ENCODE data around the gene EDC4. TPM values are rescaled to one million over a fixed set of nuclear protein-coding genes. Genes with fewer than 3 reads are reported as not detected.
A peak's percentile ranks its signal among the peaks of the same experiment; 100 is the strongest.

The EDC4 gene
- total and polyA plus RNA-seq, 9 of the 15 experiments (the other 6 are each of a cell fraction or from before 2014, with no cell fraction given) = 1.1 to 131 (median 74.0) TPM

DNA sequence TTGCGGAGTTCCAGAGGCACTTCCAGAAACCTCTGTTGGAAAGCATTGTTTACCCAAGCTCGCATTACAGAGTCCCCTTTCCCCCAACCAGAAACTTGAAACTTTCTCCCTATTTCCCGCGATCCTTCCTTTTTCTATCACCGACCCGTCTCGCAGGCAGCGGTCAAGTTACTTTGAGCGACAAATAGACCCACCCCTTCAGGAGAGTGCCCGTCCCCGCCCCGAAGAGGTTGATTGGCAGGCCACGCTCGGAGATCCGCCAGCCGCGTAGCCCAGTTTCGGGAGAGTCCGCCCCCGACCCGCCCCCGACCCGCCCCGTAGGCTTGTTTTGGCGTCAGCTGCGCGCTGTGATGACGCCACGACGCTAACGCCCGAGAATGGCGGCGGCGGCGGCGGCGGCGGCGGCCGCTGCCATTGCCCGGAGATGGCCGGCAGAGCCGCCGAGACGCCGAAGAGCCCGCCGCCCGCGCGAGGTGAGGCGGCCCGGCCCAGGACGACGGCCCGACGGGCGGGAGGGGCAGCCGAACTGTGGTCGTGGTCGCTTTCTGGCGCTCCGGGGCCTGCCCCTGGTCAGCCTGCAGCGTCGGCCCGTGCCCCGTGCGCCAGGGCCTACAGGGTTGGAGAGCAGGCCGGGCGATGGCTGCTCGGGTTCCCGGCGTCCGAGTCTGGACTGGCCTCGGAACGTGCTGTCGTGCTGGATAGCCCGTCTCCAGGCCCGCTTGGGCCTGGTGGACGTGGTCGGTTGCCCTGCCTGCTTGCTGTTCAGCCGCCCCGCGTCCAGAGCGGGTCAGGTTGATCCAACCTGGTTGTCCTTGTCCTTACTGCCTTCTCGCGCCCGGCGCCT is 20.3 kb downstream of the EDC4 start, which contains the start of gene PSKH1 (continued):
- TF ChIP-seq, protein P1, sequence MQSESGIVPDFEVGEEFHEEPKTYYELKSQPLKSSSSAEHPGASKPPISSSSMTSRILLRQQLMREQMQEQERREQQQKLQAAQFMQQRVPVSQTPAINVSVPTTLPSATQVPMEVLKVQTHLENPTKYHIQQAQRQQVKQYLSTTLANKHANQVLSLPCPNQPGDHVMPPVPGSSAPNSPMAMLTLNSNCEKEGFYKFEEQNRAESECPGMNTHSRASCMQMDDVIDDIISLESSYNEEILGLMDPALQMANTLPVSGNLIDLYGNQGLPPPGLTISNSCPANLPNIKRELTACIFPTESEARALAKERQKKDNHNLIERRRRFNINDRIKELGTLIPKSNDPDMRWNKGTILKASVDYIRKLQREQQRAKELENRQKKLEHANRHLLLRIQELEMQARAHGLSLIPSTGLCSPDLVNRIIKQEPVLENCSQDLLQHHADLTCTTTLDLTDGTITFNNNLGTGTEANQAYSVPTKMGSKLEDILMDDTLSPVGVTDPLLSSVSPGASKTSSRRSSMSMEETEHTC (IDR thresholded peaks at IDR 0.05) = no peak
- no peak for TF ChIP-seq ZKSCAN3 (CRISPR knock-in tag; IDR thresholded peaks at IDR 0.05)
- TF ChIP-seq HDAC8 (tag; IDR thresholded peaks at IDR 0.05) = no peak
- peak; percentile 28; the same call in 1 of the 2 replicates for TF ChIP-seq L3MBTL2 (IDR thresholded peaks at IDR 0.05)
- TF ChIP-seq GTF2F1 (IDR thresholded peaks at IDR 0.05; ENCODE audit: low read depth, low read length) = no peak
- no peak for TF ChIP-seq SMARCC2 (IDR thresholded peaks at IDR 0.05; ENCODE audit: low read depth)
- TF ChIP-seq, protein P2, sequence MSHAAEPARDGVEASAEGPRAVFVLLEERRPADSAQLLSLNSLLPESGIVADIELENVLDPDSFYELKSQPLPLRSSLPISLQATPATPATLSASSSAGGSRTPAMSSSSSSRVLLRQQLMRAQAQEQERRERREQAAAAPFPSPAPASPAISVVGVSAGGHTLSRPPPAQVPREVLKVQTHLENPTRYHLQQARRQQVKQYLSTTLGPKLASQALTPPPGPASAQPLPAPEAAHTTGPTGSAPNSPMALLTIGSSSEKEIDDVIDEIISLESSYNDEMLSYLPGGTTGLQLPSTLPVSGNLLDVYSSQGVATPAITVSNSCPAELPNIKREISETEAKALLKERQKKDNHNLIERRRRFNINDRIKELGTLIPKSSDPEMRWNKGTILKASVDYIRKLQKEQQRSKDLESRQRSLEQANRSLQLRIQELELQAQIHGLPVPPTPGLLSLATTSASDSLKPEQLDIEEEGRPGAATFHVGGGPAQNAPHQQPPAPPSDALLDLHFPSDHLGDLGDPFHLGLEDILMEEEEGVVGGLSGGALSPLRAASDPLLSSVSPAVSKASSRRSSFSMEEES (CRISPR knock-in tag; IDR thresholded peaks at IDR 0.05) = no peak
- TF ChIP-seq PML (IDR thresholded peaks at IDR 0.05; ENCODE audit: low read length) = no peak
- TF ChIP-seq, protein P3, sequence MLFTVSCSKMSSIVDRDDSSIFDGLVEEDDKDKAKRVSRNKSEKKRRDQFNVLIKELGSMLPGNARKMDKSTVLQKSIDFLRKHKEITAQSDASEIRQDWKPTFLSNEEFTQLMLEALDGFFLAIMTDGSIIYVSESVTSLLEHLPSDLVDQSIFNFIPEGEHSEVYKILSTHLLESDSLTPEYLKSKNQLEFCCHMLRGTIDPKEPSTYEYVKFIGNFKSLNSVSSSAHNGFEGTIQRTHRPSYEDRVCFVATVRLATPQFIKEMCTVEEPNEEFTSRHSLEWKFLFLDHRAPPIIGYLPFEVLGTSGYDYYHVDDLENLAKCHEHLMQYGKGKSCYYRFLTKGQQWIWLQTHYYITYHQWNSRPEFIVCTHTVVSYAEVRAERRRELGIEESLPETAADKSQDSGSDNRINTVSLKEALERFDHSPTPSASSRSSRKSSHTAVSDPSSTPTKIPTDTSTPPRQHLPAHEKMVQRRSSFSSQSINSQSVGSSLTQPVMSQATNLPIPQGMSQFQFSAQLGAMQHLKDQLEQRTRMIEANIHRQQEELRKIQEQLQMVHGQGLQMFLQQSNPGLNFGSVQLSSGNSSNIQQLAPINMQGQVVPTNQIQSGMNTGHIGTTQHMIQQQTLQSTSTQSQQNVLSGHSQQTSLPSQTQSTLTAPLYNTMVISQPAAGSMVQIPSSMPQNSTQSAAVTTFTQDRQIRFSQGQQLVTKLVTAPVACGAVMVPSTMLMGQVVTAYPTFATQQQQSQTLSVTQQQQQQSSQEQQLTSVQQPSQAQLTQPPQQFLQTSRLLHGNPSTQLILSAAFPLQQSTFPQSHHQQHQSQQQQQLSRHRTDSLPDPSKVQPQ (CRISPR knock-in tag; IDR thresholded peaks at IDR 0.05; ENCODE audit: borderline replicate concordance) = no peak
- TF ChIP-seq, protein P4, sequence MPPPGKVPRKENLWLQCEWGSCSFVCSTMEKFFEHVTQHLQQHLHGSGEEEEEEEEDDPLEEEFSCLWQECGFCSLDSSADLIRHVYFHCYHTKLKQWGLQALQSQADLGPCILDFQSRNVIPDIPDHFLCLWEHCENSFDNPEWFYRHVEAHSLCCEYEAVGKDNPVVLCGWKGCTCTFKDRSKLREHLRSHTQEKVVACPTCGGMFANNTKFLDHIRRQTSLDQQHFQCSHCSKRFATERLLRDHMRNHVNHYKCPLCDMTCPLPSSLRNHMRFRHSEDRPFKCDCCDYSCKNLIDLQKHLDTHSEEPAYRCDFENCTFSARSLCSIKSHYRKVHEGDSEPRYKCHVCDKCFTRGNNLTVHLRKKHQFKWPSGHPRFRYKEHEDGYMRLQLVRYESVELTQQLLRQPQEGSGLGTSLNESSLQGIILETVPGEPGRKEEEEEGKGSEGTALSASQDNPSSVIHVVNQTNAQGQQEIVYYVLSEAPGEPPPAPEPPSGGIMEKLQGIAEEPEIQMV (tag; conservative IDR thresholded peaks at IDR 0.05; ENCODE audit: low read depth) = no peak
- TF ChIP-seq, protein P5, sequence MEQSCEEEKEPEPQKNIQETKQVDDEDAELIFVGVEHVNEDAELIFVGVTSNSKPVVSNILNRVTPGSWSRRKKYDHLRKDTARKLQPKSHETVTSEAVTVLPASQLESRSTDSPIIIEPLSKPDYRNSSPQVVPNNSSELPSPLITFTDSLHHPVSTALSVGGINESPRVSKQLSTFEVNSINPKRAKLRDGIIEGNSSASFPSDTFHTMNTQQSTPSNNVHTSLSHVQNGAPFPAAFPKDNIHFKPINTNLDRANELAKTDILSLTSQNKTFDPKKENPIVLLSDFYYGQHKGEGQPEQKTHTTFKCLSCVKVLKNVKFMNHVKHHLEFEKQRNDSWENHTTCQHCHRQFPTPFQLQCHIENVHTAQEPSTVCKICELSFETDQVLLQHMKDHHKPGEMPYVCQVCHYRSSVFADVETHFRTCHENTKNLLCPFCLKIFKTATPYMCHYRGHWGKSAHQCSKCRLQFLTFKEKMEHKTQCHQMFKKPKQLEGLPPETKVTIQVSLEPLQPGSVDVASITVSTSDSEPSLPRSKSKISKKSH (CRISPR knock-in tag; IDR thresholded peaks at IDR 0.05) = no peak
- TF ChIP-seq, protein P6, sequence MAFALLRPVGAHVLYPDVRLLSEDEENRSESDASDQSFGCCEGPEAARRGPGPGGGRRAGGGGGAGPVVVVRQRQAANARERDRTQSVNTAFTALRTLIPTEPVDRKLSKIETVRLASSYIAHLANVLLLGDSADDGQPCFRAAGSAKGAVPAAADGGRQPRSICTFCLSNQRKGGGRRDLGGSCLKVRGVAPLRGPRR (CRISPR knock-in tag; IDR thresholded peaks at IDR 0.05) = no peak
- TF ChIP-seq DACH1 (IDR thresholded peaks at IDR 0.05; ENCODE audit: partially characterized antibody) = no peak
- TF ChIP-seq MAFK (IDR thresholded peaks at IDR 0.05; ENCODE audit: low read length) = no peak
- TF ChIP-seq, protein P7, sequence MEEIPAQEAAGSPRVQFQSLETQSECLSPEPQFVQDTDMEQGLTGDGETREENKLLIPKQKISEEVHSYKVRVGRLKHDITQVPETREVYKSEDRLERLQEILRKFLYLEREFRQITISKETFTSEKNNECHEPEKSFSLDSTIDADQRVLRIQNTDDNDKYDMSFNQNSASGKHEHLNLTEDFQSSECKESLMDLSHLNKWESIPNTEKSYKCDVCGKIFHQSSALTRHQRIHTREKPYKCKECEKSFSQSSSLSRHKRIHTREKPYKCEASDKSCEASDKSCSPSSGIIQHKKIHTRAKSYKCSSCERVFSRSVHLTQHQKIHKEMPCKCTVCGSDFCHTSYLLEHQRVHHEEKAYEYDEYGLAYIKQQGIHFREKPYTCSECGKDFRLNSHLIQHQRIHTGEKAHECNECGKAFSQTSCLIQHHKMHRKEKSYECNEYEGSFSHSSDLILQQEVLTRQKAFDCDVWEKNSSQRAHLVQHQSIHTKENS (CRISPR knock-in tag; IDR thresholded peaks at IDR 0.05) = no peak
- TF ChIP-seq ZNF140 (CRISPR knock-in tag; IDR thresholded peaks at IDR 0.05) = no peak
